NCI-H2196 (cell line): ENCODE data around the gene CRTC1.

Experiments
- DNase-seq: peaks from one replicate; lab custom pipeline; 2025; ENCODE audit not compliant: unreplicated experiment; lab: John Stamatoyannopoulos, UW

The CRTC1 gene, protein sequence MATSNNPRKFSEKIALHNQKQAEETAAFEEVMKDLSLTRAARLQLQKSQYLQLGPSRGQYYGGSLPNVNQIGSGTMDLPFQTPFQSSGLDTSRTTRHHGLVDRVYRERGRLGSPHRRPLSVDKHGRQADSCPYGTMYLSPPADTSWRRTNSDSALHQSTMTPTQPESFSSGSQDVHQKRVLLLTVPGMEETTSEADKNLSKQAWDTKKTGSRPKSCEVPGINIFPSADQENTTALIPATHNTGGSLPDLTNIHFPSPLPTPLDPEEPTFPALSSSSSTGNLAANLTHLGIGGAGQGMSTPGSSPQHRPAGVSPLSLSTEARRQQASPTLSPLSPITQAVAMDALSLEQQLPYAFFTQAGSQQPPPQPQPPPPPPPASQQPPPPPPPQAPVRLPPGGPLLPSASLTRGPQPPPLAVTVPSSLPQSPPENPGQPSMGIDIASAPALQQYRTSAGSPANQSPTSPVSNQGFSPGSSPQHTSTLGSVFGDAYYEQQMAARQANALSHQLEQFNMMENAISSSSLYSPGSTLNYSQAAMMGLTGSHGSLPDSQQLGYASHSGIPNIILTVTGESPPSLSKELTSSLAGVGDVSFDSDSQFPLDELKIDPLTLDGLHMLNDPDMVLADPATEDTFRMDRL

DNA sequence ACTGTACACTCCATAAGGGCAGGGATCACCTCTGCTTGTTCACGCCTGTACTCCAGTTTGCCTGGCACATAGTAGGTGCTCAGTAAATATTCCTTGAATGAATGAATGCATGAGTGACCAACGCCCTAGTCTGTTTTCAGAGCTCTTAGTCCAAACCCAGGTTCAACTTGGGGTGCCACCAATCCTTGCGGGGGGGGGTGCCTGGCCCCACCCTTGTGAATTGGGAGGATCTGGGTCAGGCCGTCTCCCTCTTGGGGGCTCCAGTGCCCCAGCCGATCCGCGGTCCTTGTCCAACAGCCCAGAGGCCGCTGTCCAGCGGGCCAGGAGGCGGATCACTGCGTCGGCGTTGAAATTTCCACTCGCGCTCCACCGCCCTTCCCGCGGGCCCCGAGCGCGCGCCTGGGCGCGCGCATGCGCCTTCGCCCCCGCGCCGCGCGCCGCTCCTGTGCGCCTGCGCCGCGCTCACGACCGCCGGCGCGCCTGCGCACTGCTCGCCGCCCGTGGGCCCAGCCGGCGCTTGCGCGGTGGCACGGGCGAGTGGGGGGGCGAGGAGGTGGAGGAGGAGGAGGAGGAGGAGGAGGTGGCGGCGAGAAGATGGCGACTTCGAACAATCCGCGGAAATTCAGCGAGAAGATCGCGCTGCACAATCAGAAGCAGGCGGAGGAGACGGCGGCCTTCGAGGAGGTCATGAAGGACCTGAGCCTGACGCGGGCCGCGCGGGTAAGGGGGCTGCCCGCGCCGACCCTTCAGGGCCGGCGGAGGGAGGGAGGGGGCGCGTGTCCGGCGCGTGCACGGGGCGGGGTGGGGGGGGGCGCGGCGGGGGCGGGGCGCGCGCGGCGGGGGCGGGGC, at the start of gene CRTC1:
Gene CRTC1 (plus strand): TSS at position 572 of the 849 bp plus-strand sequence. CDS start 23 bp downstream, at position 595.
- peak; percentile 93 for DNase-seq

DNA sequence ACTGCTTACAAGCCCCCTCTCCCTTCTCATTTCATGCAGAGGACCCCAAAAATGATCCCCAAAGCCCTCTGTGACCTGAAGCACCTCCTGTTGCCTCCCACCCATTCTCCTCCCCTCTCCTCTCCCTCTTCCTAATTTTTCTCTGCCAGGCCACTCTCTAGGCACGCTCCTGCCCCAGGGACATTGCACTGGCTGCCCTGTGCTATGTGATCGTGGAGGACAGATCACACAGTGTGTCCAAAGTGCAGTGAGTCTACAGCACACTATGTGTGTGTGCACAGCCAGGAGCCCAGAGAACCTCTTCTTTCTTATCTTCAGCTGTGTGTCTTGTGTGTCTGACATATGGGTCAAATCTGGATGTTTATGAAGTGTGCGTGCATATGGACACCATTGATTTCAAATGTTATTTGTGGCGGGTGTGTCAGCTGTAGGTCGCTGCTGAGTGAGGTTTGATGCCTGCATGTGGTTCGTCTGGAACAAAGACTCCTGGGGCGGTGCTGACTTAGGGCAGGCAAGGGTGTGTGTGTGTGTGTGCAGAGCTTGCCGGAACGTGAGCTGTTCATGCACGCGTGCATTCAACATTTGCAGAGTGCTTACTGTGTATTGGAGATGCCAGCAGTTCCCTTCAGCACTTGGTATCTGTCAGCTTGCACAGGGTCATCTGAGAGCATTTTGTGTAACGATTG, 48.7 kb upstream of the CRTC1 start:
- no peak for DNase-seq

DNA sequence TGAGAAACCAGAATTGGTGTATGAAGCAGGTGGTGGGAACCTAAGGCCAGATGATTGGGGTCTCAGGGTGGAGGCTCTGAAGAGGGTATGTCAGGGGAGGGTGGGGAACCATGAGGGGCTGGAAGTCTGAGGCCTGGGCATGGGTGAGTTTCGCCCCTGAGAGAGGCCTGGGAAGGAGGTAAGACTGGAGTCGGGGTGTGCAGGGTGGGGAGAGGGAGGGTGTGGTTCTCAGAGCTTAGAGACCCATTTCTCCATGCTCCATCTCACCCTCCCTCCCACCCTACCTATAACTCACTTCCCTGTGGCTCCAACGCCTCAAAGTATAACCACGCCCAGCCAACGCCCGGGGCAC, 47.7 kb upstream of the CRTC1 start:
- DNase-seq: no peak

DNA sequence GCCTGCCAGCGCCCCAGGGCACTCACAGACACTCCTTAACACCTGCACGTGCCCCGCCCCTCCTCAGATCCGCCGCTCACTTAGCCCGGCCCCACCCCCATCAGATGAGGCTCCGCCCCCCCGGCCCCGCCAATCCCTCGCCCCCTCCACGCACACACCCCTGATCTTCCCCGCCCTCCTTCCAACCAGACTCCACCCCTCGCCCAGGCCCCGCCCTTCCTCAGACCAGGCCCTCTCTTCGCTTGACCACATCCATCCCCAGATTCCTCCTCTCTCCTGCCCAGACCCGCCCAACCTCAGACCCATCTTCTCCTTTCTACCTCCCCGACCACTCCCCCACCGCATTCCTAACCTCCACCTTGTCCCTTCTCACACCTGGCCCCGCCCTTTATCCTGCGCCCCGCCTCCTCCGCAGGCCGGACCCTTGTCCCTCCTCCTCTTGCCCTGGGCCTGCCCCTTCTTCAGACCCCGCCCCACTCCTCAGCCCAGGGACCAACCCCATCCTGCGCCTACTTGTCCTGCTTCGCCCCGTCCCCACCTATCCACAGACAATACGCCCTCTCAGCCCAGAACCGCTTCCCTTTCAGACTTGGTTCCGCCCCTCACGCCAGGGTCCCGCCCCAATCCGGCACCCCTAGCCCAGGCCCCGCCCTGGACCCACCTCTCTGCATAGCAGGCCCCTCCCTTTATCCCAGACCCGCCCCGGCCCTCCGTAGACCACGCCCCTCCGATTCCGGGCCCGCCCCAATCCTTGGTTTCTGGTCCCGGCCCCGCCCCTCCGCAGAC, 47.1 kb upstream of the CRTC1 start:
- peak; percentile 97 for DNase-seq

DNA sequence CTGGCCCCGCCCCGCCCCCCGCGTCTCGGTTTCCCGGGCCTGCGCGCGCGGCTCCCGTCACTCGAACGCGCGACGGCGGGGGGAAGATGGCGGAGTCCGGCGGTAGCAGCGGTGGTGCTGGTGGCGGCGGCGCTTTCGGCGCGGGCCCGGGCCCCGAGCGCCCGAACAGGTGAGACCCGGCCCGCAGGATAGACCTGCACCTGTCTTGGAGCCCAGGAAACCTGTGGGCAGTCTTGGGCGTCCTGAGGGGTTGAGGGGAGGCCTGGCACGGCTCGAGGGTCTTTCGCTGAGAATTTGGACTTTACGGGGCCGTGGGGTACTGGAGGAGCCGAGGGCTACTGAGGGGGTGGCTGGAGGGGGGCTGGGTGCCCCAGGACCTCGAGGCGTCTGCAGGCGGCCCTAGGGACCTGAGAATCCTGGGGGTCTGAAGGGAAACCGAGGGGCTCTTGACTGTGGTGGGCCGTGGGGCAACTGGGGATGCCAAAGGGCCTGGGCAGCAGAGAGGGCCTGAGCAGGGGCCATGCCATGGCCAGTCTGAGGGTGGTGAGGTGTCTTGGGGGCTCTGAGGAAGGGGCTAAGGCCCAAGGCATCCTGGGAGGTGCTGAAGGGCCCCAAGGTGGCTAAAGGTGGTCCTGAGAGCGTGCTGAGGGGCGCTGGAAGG, 46.4 kb upstream of the CRTC1 start, which contains the start of gene KLHL26:
Gene KLHL26 (plus strand): TSS at position 60 of the 661 bp plus-strand sequence. CDS start 27 bp downstream, at position 87.
- DNase-seq: no peak

DNA sequence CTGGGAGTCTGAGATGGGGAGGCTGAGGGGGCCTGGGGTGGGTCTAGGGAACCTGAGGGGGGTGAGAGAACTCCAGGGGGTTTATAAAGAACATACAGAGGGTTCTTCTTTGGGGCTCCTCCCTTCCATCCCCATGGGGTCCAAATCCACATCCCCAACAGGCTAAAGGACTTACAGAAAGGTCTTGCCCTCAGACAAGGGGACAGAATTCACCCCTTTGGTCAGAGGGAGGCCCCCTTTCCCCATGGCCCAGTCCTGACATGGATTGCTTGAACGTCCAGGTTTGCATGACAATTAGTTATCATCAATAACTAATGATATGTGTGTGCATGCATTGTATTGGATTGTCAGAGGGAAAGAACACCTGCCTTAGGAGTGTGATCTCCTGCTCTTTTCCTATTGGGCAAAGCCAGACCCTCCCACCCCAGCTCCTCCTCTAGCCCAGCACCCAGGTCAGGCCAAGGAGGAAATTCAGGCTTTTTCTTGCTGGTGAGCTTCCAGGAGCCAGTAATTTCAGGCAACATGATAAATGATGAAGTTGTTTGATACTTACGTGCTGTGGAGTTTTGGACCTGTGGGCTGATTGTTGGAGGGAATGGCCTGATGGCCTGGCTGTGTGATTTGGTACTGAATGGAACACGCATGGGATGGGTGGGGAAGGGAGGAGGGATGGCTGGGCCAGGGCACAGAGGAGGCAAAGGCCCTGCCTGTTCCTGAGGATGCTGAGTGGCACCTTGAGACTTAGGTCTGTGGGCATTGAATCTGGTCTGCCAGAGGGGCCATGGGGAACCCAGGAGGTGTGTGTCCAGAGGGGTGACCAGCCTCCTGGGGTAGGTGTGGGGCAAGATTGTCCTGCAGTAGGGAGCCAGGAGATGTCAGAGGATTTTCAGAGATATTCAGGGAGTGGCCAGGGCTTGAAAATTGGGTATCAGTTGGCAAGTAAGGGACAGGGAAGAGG, 45.5 kb upstream of the CRTC1 start:
- DNase-seq: peak; percentile 71

DNA sequence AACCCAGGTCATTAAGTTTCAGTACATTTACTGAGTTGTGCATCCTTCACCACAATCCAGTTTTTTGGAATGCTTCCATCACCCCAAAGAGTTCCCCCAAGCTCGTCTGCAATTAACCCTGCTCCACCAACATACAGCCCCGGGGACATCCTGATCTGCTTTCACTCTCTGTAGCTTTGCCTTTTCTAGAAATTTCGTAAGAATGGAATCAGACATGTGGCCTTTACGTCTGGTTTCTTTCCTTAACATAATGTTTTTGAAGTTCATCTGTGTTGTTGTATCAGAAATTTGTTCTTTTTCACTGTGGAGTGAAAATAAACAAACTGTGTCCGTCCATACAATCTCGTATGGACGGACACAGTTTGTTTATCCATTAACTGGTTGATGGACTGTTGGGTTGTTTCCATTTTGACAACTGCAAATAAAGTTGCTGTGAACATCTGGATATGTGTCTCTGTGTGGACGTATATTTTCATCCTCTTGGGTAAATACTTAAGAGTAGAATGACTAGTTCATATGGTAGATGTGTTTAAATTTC, 43.7 kb upstream of the CRTC1 start:
- DNase-seq: no peak

DNA sequence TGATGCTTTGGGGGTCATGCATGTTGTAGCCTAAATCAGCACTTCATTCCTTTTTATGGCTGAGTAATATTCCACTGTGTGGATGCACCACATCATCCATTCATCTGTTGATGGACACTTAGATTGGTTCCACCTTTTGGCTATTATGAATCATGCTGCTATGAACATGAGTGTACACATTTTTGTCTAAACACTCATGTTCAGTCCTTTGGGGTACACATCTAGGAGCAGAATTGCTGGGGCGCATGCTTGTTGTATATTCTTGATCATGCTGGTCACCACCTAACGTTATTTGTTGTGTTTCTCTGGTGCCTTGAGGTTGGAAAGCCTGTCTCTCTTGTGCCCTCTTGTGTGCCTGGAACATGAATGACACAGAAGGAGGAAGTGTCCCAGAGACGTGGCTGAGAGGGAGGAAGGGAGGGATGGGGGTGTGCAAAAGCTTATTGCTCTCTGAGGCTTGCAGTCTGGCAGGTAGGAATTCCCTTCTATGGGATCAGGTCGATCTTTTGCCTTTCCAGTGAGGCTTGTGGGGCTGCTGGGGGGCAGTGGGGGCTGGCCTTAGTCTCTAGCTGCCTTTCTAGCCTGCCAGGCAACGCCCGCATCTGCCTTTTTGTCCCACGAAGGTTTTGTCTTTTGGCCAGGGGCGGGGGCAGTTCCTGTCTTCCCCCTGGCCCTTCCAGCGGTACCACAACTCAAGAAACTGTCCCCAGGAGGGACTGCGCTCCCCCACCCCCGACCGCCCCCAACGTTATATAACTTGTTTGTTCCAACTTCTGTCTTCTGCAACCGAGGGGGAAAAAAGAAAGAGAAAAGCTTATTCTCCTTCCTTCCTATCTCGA, 39.1 kb upstream of the CRTC1 start:
- no peak for DNase-seq

DNA sequence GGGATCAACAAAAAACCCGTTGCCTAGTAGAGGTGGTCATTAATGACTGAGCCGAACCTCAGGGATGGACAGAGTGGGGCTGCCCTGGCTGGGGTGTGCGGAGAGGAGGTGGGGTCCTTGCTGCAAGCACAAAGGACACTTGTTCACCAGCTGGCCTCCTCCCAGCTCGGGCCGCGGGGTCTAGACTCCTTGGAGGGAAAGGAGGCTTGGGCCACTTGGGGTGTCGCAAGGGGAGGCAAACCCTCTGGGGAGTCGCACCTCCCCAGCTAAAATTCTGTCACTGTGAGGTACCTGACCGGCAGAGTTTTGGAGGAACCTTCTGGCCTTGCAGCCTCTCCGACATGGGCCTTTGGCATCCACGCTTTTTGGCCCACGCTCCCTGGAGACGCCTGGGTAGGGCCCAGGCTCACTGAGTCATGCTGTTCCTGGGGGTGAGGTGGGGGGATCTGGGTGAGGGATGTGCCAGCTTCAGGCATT, 38.4 kb upstream of the CRTC1 start:
- no peak for DNase-seq

DNA sequence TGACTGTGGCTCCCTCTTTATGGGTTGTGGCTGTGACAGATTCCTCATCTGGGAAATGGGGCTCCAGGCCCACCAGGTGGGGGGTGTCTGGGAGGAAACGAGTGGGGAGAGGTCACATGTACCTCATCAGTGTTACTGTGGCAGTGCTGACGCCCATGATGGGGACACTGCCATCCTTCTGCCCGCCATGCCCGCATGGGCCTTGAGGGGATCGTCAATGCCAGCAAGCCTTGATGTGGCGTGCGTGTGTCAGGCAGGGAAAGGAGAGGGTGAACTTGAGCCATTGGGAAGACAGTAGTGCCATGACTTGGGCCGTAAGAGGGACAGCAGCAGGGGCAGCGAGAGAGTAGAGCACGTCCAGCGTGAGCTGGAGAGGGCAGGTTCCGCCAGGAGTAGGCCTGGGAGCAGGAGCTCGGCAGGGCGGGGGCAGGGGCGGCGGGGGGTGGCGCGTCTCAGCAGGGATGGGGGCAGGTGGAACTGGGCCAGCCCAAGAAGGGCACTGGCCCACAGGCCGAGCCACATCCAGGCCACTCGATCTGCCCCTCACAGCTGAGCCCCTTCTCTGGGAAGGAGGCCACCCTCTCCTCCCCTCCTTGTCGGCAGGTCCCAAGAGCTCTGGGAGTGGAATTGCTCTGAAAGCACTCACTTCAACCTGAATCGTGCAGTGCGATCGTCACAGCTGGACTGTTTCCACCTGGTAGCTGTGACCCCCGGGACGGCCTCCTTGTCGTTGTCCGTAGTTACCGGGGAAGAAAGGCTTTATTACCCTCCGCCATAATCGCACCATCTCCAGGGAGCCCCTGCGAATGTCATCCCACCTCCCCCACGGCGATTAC, 36.7 kb upstream of the CRTC1 start:
- DNase-seq: no peak

DNA sequence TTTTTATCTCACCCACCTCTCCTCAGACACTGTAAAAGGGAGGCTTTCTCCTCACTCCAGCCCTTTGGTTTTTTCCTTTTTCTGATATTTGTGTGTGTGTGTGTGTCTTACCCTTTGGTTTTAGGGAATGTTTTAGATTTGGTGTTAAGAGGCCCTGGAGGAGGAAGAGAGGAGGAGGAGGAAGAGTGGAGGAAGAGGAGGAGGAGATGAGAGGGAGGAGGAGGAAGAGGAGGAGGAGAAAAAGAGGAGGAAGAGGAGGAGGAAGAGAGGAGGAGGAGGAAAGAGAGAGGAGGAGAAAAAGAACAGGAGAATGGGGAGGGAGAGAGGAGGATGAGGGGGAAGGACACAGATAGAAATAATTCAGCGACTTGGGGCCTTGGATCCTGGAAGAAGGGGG, 36.1 kb upstream of the CRTC1 start:
- DNase-seq: no peak

DNA sequence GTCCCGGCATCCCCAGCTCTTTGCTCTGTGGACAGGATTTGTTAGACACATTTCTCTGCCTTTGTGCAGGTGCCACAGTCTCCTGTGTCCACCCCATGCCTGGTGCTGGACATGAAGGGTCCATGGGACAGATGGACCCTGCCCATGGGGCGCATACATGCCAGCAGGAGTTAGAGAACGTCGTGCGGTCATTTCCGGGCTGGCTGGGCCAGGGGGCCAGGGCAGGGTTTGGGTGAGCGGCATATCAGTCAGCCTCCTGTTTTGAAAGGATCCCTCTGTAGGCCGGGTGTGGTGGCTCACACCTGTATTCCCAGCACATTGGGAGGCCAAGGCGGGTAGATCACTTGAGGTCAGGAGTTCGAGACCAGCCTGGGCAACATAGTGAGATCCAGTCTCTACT, 35.7 kb upstream of the CRTC1 start:
- no peak for DNase-seq

DNA sequence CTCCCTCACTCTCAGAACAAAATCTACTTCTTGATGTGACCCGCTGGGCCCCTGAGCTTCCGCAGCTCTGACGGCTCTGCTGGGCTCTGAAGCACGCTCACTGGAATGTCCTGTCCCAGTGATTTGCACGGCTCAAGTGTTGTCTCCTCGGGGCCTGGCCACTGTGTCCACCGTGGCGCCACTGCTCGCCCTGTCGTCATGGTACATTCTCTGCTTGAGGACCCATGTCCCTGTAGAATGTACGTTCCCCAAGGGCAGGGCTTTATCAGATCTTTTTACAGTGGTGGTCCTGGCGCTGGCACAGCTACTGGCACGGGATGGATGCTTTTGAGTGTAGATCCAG, 34.5 kb upstream of the CRTC1 start:
- no peak for DNase-seq

DNA sequence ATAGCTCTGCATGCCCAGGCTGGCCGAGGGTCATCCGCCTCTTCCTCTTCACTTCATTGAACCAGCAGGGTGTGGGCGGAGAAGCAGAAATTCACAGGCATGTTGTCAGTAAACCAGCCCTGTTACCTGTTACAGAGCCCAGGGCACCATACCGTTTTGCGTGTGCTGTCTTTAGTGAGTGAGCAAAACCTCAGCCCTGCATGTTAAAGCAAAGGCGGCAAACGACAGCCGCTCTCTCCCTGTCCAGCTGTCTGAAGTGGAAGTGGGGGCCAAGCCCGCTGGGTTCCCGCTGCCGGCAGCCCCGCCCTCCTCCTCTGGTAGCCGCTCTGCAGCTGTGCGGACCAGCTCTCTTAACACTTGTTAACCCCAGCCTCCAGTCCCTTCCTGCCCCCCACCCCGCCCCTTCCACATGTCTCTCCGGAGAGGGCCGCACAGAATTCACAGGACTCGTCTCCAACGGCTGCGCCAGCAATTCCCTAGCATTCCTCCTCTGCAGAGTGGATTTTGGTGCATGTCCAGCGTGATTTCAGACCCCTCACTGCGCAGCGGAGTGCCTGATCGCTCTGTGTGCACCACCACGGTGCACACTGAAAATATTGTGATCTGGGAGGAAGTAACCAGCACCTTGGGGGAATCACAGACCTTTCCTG, 34.0 kb upstream of the CRTC1 start:
- no peak for DNase-seq

DNA sequence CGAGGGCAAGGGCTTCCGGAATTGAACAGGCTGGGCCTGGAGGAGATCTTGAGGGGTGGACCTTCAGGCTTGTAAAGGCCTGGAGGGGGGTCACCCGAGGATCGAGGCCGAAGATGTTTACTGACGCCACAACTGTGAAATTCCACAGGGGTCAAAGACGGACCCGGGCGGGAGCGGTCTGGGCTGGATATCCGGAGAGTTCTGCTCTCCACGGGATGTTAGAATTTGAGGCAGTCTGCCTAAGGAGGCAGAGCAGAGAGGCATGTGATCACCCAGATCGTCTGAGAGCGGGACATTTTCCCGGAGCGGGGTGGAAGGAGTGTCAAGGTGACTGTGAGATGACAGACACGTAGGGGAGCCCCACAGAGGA, 33.5 kb upstream of the CRTC1 start:
- no peak for DNase-seq

DNA sequence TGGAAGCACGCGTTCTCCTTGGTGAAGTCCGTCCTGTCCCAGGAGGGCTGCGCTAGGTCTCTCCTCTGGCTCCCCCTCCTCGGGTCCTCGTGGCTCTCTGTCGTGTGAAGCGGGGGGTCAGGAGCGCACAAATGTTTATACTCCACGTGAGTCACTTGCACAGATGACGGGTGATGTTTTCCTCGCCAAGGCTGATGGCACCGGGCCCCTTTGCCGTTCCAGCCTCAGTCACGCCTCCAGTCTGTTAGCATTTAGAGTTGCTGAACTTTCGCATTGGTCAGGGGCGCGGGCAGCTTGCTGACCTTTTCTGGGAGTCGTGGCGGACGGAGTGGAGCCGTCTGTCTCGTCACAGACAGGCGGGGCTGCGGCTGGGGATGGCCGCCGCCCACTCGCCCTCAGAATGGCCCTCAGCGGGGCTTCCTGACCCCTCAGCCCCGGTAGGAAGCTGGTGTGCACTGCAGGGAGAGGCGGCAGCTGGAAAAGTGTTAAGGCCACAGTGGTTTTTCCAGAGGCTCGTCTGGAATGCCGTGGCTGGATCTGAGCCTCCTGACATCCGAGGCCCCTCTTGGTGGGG, 32.9 kb upstream of the CRTC1 start:
- no peak for DNase-seq
